Stromal cell of bone marrow (primary cell): ENCODE measurements around the gene METAP1.
"Not testable (repeated sequence)": the region's sequence is repeated elsewhere in the genome, so short reads cannot be mapped to it uniquely, and the experiment has no call there.

ENCODE experiments used
- DNase-seq: peaks from one replicate; pipeline ENCODE4 v3.0.0-alpha.2; 2012; ENCODE audit warnings: low read depth

Gene METAP1

DNA sequence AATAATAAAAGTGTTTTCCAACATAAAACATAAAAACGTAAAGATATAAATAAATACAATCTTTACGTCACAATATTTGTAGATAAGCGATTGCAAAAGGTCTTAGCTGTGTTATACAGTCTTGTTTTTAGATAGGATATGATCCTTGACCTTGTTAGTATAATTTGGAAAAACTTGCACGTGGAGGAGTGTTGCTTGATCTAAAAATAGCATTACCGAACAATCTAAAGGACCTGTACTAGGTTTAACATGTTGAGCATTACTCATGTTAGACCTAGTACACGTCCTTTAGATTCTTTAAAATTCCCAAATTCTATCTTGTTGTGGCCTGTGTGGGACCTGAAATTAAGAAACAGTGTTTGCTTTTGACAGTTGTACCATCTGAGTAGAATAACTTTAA lies 1.6 kb downstream of the METAP1 start:
- no peak for DNase-seq

DNA sequence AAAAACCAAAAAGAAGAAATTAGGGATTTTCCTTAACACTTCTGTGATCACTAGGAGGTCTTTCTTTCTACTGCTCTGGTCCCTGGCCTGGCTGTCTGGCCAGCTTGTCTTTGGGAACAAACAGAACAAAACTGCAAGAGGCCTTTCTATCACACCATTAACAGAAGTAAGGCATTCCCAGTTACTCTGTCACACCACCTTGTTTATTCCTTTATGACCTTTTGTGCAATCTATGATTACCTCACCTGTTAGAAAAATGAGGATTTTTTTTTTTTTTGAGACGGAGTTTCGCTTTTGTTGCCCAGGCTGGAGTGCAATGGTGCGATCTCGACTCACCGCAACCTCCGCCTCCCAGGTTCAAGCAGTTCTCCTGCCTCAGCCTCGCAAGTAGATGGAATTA lies 3.0 kb downstream of the METAP1 start:
- DNase-seq = no peak

DNA sequence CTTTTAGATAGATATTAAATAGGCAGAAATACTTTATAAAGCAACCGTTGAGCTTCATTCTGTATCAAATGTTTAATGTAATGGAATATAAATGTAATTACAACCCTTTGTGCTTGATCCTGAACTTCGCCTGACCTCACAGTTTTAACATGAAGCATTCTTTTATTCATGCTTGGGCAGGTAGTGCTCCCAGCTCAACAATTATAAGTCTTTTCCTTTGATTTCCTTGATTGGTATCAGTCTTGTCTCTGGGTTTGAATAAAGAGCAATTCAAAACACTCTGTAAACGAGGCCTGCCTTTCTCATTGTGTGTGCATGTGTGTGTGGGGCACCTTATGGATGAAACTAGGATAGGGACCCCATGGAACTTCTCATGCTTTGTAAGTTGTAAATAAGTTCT lies 6.8 kb downstream of the METAP1 start:
- no peak for DNase-seq

DNA sequence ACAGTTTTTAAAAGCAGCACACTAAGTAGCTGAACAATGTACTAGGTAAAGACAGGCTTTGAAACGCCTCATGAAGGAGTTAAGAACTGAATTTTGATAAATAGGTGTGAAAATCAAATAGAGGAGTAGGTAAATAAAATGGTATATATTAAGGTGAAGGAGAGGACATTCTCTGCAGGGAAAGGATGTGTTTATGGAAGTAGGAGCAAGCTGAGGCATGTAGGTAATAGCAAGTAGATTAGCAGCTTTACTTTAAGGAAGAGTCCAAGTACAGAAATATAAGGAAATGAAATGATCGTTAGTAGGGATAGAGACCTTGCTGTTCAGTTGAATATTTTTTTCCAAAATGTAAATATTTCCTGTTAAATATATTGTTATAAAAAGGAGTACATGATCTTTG lies 12.5 kb downstream of the METAP1 start:
- DNase-seq = no peak

DNA sequence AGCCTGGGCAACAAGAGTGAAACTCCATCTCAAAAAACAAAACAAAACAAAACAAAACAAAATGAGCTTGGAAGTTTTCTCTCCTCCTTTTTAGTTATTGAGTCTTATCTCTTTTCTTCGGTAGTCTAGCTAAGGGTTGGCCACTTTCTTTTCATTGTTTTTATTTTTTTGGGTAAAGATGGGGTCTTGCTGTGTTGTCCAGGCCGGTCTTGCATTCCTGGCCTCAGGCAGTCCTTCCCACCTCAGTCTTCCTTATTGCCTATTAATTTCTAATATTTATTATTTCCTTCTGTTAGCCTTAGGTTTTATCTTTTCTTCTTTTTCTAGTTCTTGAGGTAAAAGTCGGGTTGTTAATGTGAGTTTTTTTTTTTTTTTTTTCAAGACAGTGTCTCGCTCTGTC lies 16.4 kb downstream of the METAP1 start:
- DNase-seq = no peak

DNA sequence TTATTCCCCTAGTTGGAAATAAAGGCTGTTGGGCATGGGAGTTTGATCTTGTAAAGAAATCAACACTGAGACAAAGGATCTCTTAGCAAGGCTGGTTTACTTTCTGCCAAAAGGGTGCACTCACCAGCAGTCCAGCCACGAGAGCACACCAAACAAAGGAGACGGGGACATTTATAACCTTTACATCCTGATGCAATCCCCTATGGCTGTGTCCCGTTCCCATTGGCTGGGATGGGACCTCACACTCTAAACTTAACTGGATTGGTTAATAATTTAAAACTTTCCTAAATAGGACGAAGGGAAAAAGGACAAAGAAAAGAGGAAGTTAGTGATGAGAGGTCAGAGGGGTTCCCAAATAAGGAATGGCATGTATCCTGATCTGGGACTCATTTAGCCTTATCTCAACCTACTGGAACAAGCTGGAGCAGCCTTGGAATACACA lies 17.9 kb downstream of the METAP1 start:
- DNase-seq = no peak

DNA sequence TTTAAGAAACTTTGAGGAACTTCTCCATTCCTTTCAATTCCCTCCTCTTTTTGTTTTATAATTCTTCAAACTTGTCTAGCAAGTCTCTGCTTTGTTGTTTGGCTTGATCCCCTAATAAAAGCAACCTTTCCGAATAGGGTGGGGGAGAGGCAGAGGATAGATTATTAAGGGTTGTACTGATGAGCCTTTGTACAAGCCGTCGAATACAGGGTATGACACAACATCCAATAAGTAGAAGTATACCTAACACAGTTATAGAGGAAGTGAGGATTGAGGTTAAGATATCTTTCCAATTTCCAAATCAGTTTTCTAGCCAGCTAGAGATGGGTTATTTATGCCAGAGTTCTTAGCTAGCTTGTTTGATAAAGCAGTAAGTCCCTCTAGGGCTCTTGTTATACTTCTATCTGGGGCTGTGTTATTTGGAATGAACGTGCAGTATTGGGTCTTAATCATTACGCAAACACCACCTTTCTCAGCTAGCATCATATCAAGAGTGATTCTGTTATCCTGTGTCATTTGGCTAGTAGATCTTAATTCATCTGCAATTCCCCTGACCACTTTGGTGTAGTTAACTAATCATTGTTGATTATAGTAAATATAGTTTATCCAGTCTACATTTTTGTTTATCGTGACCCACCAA lies 18.5 kb downstream of the METAP1 start:
- no peak for DNase-seq

DNA sequence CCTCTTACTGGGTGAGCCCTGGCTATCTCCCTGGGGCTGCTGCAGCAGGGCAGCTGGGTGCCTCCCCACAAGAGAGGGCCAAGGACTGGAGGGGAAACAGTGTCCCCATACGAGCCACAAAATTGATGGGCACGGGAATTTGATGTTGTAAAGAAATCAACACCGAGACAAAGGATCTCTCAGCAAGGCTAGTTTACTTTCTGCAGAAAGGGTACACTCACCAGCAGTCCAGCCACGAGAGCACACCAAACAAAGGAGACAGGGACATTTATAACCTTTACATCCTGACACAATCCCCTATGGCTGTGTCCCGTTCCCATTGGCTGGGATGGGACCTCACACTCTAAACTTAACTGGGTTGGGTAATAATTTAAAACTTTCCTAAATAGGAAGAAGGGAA lies 25.9 kb downstream of the METAP1 start:
- no peak for DNase-seq

DNA sequence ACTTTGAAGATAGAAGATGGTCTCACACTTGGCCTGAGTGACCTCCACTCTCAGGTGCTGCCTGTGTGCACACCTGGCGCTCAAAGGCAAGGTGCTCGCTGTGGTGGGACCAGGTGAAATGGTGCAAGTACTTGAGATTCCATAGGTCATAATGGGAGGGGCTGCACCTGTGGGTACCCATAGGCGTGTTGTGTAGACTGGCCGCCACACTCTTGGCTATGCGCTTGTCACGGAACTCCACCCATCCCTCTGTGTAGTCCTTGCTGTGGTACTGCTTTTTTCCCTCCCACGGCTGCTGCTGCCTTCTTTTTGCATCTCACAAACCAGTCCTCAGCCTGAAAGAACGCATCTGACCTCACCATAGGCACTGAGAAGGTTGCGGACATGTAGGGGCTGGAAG lies 27.0 kb downstream of the METAP1 start:
- no peak for DNase-seq

DNA sequence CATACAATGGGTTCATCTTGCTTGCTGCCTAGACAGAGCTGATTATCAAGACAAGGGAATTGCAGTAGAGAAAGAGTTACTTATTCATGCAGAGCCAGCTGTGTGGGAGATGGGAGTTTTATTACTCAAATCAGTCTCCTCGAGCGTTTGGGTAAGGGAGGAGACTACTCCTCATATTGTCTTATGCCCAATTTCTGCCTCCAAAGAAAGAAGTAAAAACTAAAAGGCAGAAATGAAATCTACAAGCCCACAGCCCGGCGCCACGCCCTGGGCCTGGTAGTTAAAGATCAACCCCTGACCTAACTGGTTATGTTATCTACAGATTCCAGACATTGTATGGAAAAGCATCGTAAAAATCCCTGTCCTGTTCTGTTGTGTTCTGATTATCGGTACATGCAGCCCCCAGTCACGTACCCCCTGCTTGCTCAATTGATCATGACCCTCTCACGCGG lies 28.3 kb downstream of the METAP1 start:
- not testable (repeated sequence) for DNase-seq

DNA sequence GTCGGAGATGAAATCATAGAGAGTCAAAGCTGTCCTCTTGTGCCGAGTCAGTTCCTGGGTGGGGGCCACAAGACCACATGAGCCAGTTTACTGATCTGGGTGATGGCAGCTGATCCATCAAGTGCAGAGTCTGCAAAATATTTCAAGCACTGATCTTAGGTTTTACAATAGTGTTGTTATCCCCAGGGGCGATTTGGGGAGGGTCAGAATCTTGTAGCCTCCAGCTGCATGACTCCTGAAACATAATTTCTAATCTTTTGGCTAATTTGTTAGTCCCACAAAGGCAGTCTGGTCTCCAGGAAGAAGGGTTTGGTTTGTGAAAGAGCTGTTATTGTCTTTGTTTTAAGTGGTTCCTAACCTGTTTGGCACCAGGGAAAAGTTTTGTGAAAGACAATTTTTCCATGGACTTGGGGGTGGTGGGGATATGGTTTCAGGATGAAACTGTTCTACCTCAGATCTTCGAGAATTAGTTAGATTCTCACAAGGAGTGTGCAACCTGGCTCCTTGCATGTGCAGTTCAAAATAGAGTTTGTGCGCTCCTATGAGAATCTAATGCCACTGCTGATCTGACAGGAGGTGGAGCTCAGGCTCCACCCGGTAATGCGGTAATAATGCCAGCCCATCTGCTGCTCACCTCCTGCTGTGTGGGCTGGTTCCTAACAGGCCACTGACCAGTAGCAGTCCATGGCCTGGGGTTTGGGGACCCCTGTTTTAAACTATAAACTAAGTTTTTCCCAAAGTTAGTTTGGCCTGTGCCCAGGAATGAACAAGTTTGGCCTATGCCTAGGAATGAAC lies 29.2 kb downstream of the METAP1 start:
- no peak for DNase-seq

DNA sequence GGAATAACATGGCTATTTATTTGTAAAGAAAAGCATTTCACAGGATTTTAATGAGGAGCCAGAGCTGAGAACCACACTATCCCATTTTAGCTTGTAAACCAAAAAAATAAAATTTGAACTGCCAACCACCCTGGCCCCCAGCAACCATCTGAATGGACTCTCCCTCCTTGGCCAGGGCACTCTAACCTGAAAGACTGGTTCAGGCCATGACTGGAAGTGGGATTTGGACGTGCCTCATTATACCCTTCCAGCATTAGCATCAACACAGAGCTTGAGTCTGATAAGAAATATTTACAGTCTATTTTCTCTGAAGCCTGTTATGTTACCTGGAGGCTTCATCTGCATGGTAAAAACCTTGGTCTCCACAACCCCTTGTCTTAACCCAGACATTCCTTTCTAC lies 30.0 kb downstream of the METAP1 start:
- DNase-seq = no peak

DNA sequence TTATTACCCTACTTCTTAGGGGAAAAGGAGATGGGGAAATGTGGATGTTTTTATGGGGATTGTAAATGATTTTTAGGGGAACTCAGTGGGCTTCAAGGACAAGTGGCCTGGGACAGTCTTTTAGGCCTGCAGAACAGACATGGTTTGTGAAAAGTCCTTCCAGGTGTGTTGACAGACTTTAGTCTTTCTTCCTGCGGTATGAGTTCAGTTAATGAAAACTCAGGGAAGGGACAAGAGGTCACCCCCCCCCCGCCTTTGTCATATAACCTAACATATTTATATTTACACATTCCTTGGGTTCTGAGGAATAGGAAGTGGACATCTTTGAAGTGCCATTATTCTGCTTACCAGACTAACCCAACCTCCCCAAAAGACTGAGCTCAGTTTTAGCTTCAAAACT lies 31.8 kb downstream of the METAP1 start:
- no peak for DNase-seq

DNA sequence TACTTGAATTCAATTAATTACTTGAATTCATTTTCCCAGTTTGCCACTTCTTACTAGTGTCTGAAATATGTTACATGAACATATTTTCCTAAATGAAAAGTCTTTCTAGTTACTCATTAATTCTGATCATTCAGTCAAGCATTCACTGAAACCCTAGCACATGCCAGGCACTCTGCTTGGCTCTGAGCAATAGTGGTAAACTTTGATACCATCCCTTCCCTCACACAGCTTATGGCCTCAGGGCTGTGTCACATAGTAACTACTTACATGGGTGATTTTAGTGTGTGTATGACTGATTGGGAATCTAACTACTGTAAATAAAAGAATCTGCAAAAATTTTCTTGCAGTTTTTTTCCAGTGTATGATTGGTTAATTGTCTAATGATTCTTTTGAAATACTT lies 32.7 kb downstream of the METAP1 start:
- DNase-seq = no peak

DNA sequence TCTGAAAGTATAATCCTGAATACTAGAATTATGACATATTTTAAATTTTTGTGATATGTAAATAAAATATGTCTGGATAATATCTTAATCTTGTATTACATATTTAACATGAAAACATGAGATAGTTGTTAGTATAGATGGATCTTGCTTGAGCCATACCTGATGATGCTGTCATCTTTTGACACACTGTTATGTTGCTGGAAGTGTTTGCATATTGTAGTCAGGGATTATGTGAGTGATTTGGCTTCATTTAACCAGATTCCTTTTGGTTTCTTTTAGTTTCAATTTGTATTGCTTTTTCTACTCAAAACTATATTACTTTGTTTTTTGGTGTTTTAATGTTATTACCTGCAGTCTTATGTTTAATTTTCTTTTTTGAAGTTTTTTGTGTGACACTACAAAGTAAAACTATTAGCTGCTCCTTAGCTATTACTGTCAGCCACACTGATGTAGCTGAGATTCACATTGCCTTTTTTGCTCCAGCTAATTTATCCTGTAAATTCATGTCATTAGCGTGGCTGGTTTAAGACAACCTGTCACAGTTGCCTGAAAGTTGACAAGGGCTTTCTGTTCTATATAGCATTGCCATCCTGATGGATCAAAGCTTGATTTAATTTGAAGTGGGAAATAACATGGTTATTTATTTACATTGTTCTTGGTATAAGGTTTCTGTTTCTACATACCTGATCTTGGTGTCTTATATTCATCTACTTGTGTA lies 33.7 kb downstream of the METAP1 start:
- DNase-seq = no peak

DNA sequence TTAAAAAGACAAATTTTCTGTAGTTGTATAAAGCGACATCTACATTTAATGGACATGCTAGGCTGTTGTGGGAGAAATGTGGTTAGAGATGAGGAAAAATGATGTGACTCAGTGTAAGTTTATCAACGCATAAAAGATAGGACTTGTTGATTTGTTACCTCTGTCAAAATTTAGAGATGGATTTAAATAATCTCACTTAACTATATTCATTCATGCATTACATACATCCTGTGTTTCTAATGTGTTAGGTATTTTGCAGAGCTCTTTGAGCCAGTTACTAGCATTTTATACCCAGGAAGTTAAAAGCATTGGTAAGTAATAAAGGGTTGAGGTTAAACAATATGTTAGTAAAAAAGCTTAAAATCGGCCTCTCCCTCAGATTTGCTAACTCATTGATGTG lies 34.3 kb downstream of the METAP1 start:
- DNase-seq = no peak

DNA sequence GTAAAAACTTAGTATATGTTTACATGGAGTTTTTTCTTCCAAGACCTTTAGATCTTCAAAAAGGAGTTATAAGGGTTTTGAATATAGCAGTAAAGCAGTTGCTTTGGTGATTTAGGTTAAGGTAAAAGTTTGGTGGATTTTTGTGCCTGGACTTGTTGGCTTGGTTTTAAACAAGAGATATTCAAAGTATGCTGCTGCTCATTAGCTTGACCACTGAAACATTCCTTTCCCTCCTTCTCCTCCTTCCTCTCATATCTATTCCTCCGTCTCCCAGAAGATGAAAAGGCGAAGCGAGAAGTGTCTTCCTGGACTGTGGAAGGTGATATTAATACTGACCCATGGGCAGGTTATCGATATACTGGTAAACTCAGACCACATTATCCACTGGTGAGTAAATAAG lies 38.4 kb downstream of the METAP1 start:
- DNase-seq = no peak

DNA sequence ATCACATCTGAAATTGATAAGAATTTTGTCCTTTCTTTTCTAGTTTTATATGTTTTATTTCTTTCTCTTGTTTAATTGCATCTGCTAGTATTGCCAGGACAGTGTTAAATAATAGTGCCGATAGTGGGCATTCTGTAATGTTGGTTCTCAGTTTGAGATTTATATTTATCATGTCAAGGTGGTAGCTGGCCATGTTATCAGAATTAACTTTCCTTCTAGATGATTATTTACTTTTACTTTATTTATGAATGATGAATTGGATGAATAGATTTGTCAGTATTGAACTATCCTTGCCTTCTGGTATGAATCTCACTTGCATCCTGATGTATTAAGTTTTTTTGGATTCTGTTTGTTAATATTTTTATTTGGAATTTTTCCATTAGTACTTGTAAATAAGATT lies 42.7 kb downstream of the METAP1 start:
- DNase-seq = no peak

DNA sequence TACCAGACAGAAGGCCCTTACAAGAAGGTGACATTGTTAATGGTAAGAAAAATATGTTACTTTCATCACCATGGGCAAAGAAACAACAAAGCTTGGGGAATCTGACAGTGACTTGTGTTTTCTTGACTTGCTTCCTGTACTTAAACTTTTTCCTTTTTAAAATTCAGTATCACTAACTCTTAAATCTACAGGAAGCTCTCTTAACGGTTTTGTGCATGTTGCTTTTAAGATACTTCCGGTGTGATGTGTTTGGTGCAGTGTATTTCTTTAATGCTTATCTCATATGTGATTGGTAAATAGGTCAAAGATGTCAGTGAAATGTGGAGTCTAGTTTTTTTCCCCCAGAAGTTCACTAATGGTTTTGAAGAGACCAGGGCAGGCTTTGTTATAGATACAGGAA lies 47.8 kb downstream of the METAP1 start:
- DNase-seq = no peak

DNA sequence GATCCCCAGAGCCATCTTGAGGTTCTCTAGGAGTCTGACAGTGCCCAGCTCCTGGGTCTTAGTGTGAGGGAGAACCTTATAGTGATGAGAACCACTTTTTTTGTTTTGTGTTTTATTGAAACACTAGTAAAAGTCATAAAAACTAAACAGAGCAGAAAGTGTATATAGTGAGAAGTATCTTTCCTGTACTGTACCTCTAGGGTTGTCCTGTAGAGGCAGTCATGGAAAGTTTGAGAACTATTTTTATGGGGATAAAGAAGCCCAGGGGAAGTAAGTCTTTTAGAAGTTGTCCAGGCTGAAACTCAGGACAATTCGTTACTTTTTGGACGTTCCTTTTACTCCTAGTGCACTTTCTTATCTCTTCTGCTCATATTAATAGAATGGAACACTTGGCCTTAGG lies 52.2 kb downstream of the METAP1 start:
- DNase-seq = no peak

DNA sequence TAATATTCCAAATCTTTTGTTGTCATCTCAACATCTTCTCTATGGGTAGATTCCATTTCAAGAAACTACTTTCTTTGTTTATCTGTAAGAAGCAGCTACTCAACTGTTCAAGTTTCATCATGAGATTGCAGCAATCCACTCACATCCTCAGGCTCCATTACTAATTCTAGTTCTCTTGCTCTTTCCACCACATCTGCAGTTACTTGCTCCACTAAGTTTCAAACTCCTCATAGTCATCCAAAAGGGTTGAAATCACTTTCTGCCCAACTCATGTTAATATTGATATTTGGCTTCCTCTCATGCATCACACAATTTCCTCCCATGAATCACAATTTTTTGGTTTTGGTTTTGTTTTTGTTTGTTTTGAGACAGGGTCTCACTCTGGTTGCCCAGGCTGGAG lies 57.4 kb downstream of the METAP1 start:
- DNase-seq = no peak

DNA sequence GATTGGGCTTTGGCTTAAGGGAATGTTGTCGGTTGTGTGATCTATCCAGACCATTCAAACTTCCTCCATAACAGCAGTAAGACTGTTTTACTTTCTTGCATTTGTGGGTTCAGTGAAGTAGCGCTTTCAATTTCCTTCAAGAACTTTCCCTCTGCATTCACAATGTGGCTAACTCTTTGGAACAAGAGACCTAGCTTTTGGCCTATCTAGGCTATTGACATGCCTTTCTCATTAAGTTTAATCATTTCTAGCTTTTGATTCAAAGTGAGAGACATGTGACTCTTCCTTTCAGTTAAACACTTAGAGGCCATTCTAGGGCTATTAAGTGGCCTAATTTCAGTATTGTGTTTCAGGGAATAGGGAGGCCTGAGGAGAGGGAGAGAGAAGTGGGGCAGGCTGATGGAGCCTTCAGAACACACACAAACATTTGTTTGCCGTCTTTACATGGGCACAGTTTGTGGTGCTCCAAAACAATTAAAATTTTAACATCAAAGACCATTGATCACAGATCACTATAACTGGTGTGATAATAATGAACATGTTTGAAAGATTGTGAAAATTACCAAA lies 59.0 kb downstream of the METAP1 start:
- DNase-seq = no peak

DNA sequence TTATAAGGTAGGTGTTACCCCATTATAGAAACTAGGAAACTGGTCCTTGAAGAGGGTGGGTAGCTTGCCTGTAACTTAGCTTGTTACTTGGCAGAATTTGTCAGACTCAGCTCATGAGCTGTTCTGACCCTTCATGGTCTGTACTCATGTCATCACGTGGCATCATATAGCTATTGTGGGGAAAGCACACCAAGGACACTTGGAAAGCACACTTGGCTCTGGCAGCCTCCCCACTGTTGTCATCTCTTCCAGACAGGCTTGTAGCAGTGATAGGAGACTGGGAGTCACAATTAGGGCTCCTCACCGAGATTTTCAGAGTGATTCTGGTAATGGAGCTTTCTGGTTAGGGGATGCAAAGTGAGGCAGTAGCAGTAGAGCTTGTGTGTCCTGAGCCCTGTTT lies 62.7 kb downstream of the METAP1 start:
- DNase-seq = no peak
